ENCODE measurements around the gene MLKL.

- TF ChIP-seq, protein P1, sequence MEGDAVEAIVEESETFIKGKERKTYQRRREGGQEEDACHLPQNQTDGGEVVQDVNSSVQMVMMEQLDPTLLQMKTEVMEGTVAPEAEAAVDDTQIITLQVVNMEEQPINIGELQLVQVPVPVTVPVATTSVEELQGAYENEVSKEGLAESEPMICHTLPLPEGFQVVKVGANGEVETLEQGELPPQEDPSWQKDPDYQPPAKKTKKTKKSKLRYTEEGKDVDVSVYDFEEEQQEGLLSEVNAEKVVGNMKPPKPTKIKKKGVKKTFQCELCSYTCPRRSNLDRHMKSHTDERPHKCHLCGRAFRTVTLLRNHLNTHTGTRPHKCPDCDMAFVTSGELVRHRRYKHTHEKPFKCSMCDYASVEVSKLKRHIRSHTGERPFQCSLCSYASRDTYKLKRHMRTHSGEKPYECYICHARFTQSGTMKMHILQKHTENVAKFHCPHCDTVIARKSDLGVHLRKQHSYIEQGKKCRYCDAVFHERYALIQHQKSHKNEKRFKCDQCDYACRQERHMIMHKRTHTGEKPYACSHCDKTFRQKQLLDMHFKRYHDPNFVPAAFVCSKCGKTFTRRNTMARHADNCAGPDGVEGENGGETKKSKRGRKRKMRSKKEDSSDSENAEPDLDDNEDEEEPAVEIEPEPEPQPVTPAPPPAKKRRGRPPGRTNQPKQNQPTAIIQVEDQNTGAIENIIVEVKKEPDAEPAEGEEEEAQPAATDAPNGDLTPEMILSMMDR (IDR thresholded peaks at IDR 0.05) = no peak
- TF ChIP-seq POLR2AphosphoS5 (IDR thresholded peaks at IDR 0.05) = no peak
- TF ChIP-seq POLR2A (IDR thresholded peaks at IDR 0.05) = no peak
These were observed 9.4 kb downstream of the MLKL start for GRCh38 chr16:74691093-74691855.

Measured in breast epithelium (tissue), 3 donors.